Fibroblast of lung (primary cell): ENCODE data around the gene GIMAP7.

Source experiments
- CTCF ChIP-seq, 2 donors: IDR thresholded peaks in 1 of 2; conservative IDR thresholded peaks in 1 of 2; 1 replicate in 1 of 2; 2 replicates in 1 of 2; pipeline ENCODE4 v1.5.1; 2011 to 2012; ENCODE audit warnings: low read length in 2 of 2, control low read depth in 1 of 2, inconsistent platforms in 1 of 2, low read depth in 1 of 2, mild to moderate bottlenecking in 1 of 2
- EZH2 ChIP-seq: IDR thresholded peaks from 2 replicates; pipeline ENCODE4 v1.5.1; 2012; ENCODE audit warnings: low read length, control low read depth, mild to moderate bottlenecking; ENCODE audit errors: missing control alignments

- TF ChIP-seq CTCF (conservative IDR thresholded peaks at IDR 0.05 in 1 of 2, IDR thresholded peaks at IDR 0.05 in 1 of 2; ENCODE audit: low read depth in 1 of 2, low read length in 2 of 2), result no peak
- TF ChIP-seq EZH2, result no peak
These were observed 54.7 kb downstream of the GIMAP7 start for GRCh38 chr7:150569245-150569955.
